ENCODE measurements around the gene EIF4H. TPM values are rescaled to one million over a fixed set of nuclear protein-coding genes. Genes with fewer than 3 reads are reported as not detected.
A peak's percentile ranks its signal among the peaks of the same experiment; 100 is the strongest.

EIF4H gene
- total RNA-seq (100 to 1,000 TPM; 142 to 157 TPM), polyA plus RNA-seq (ENCODE audit: insufficient read depth, low read depth, low replicate concordance) (217 TPM)
- long read RNA-seq, donor 1, transcript EIF4H-202 (6 exons, 2,503 nt) = major isoform, 118 of 155 reads
- long read RNA-seq, donor 1, partial matches to known transcripts = 32 of 155 reads
- long read RNA-seq, donor 1, other reads (novel, unspliced or antisense) = 0 of 155 reads
- long read RNA-seq, donor 2, transcript EIF4H-202 (6 exons, 2,503 nt) = major isoform, 61 of 162 reads
- long read RNA-seq, donor 2, partial matches to known transcripts = 101 of 162 reads
- long read RNA-seq, donor 2, other reads (novel, unspliced or antisense) = 0 of 162 reads

- no peaks in the 10 kb centered on the region for H3K9me3 ChIP-seq
- 1% methylated on average over 23 to 46 of the region's 95 CpGs for WGBS, 2 donors
- TF ChIP-seq CTCF (IDR thresholded peaks at IDR 0.05) (no peak), POLR2A (IDR thresholded peaks at IDR 0.05) (no peak)
- peak within 1 kb of the TSS; percentile 88 to 99 for H3K4me3 ChIP-seq
- no peaks in the 10 kb centered on the region for H3K36me3 ChIP-seq (ENCODE audit: low read depth, missing control alignments)
- peak; percentile 97 for DNase-seq
- no peaks in the 10 kb centered on the region for H3K27me3 ChIP-seq
- intact Hi-C loops (cut with DNase I; ENCODE audit: low total_unique reads) = no loop called here
- peak within 1 kb of the TSS; percentile 96 to 97 for H3K27ac ChIP-seq
- peaks cover 30% of the 10 kb centered on the region for H3K4me1 ChIP-seq
Observed at GRCh38 chr7:74173866-74174605, at the start of gene EIF4H. Gene EIF4H (plus strand): TSS chr7:74174356. CDS start chr7:74174384, 28 bp downstream.

DNA sequence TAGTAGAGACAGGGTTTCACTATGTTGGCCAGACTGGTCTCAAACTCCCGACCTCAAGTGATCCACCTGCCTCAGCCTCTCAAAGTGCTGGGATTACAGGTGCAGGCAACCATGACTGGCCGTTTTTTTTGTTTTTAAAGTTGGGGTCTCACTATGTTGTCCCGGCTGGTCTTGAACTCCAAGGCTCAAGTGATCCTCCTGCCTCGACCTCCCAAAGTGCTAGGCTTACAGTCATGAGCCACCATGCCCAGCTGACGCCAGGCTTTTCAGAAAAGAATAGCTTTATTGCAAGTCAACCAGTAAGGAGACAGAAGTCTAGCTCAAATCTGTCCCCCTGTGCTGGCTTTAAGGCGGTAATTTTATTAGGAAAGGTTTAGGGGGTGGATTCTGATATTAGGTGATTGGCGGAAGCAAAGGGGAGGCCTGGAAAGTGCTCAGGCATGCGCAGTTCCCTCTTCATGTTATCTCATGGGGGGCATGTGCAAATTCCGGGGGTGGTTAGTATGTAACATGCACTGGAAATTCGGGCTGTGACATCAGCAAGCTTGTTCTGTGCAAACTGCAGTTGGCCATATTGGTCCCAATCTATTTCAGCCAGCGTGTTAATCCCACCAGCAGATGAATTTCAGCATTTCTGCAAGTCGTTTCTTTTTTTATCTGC, 47.8 kb upstream of the EIF4H start:
- Histone ChIP-seq H3K36me3 (ENCODE audit: low read depth, missing control alignments) (no peaks in the 10 kb centered on the region), H3K27me3 (no peaks in the 10 kb centered on the region), H3K4me3 (no peak overlapping the region), H3K27ac (no peak overlapping the region), H3K4me1 (no peaks in the 10 kb centered on the region), H3K9me3 (no peaks in the 10 kb centered on the region)
- TF ChIP-seq POLR2A (IDR thresholded peaks at IDR 0.05) = no peak
- TF ChIP-seq CTCF (IDR thresholded peaks at IDR 0.05) = no peak
- intact Hi-C loops (cut with DNase I; ENCODE audit: low total_unique reads) = no loop called here
- 78 to 80% methylated on average over 12 of the region's 12 CpGs for WGBS, 2 donors
- no peak for DNase-seq

GRCh38 chr7:74129887-74130286, 44.3 kb upstream of the EIF4H start:
- intact Hi-C loops (cut with DNase I; ENCODE audit: low total_unique reads) = no loop called here
- Histone ChIP-seq H3K36me3 (ENCODE audit: low read depth, missing control alignments) (no peaks in the 10 kb centered on the region), H3K27me3 (no peaks in the 10 kb centered on the region), H3K9me3 (no peaks in the 10 kb centered on the region), H3K4me3 (no peak overlapping the region), H3K4me1 (no peaks in the 10 kb centered on the region), H3K27ac (no peak overlapping the region)
- TF ChIP-seq CTCF (IDR thresholded peaks at IDR 0.05) (no peak), POLR2A (IDR thresholded peaks at IDR 0.05) (no peak)
- WGBS, 2 donors = 56 to 74% methylated on average over 2 of the region's 2 CpGs
- no peak for DNase-seq

DNA sequence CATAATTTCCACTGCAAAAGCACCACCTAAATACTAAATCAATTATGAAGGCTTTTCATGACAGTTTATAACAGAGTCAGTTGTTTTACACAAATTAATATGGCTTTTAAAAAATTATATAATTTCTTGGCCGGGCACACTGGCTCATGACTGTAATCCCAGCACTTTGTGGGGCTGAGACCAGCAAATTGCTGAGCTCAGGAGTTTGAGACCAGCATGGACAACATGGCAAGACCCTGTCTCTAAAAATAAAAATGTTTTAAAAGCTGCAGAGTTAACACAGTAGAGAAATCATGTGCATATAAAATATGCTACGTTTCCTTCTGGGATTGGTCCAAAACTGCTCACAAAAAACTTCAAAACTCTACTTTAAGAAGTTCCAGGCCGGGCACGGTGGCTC, 43.6 kb upstream of the EIF4H start:
- 61 to 73% methylated on average over 4 of the region's 4 CpGs for WGBS, 2 donors
- Histone ChIP-seq H3K4me3 (no peak overlapping the region), H3K27ac (no peak overlapping the region), H3K36me3 (ENCODE audit: low read depth, missing control alignments) (no peaks in the 10 kb centered on the region), H3K27me3 (no peaks in the 10 kb centered on the region), H3K9me3 (no peaks in the 10 kb centered on the region), H3K4me1 (no peaks in the 10 kb centered on the region)
- DNase-seq = no peak
- TF ChIP-seq POLR2A (IDR thresholded peaks at IDR 0.05) (no peak), CTCF (IDR thresholded peaks at IDR 0.05) (no peak)
- intact Hi-C loops (cut with DNase I; ENCODE audit: low total_unique reads) = no loop called here
